Inflammatory macrophage (primary cell): ENCODE results near the gene MAP1S.

Experiments used
- DNase-seq, 2 donors: peaks; one replicate each; pipeline ENCODE4 v3.0.0-alpha.2; 2020 to 2022

MAP1S gene

GRCh38 chr19:17739121-17739875 lies 20.0 kb downstream of the MAP1S start:
- DNase-seq: peak; percentile 87 to 92

GRCh38 chr19:17741456-17741855 lies 22.2 kb downstream of the MAP1S start:
- no peak for DNase-seq

- peak; percentile 58 to 72 for DNase-seq
These were observed 24.7 kb downstream of the MAP1S start for GRCh38 chr19:17743874-17744580.

GRCh38 chr19:17747205-17748098 lies 28.2 kb downstream of the MAP1S start:
- peak; percentile 97 to 98 for DNase-seq

GRCh38 chr19:17748884-17749638 lies 29.8 kb downstream of the MAP1S start:
- DNase-seq: no peak

GRCh38 chr19:17749912-17750317 lies 30.6 kb downstream of the MAP1S start:
- DNase-seq: peak; percentile 22 to 24

GRCh38 chr19:17751103-17751911 lies 32.0 kb downstream of the MAP1S start, which contains the start of gene FCHO1:
TSS of gene FCHO1 (plus strand) at chr19:17751477. CDS start at chr19:17755165, 3,688 bp downstream.
- peak; percentile 68 to 80 for DNase-seq

GRCh38 chr19:17751912-17752273 lies 32.6 kb downstream of the MAP1S start:
- peak; percentile 32 to 51 for DNase-seq

GRCh38 chr19:17752865-17753639 lies 33.8 kb downstream of the MAP1S start:
- no peak for DNase-seq

GRCh38 chr19:17753976-17754375 lies 34.7 kb downstream of the MAP1S start:
- DNase-seq: peak in 1 of 2 donors; percentile 48

- peak; percentile 21 to 37 for DNase-seq
These were observed 35.6 kb downstream of the MAP1S start for GRCh38 chr19:17754634-17755442.

GRCh38 chr19:17755443-17755890 lies 36.2 kb downstream of the MAP1S start:
- DNase-seq: no peak

- no peak for DNase-seq
These were observed 36.8 kb downstream of the MAP1S start for GRCh38 chr19:17755977-17756670.

- no peak for DNase-seq
These were observed 37.8 kb downstream of the MAP1S start for GRCh38 chr19:17757125-17757524.

GRCh38 chr19:17758515-17758914 lies 39.2 kb downstream of the MAP1S start:
- no peak for DNase-seq

- no peak for DNase-seq
These were observed 41.9 kb downstream of the MAP1S start for GRCh38 chr19:17761148-17761547.

- peak; percentile 65 to 68 for DNase-seq
These were observed 43.4 kb downstream of the MAP1S start for GRCh38 chr19:17762505-17763229.

GRCh38 chr19:17764348-17764747 lies 45.1 kb downstream of the MAP1S start:
- DNase-seq: no peak
